ENCODE data around the gene MOCS1.

MOCS1 gene

GRCh38 chr6:39876826-39877225 is 57.4 kb downstream of the MOCS1 start:
- DNase-seq = no peak

GRCh38 chr6:39876111-39876510 is 58.2 kb downstream of the MOCS1 start:
- no peak for DNase-seq

GRCh38 chr6:39873439-39873838 is 60.8 kb downstream of the MOCS1 start:
- no peak for DNase-seq

- no peak for DNase-seq
Observed at GRCh38 chr6:39870950-39871349, 63.3 kb downstream of the MOCS1 start.

GRCh38 chr6:39867592-39867991 is 66.7 kb downstream of the MOCS1 start:
- no peak for DNase-seq

- peak in 35 of 51 donors; percentile 8 to 81 (median 42) for DNase-seq
Observed at GRCh38 chr6:39865011-39865888, 69.0 kb downstream of the MOCS1 start.

- no peak for DNase-seq
Observed at GRCh38 chr6:39861663-39862062, 72.6 kb downstream of the MOCS1 start.

GRCh38 chr6:39859025-39859424 is 75.2 kb downstream of the MOCS1 start:
- DNase-seq = no peak

- no peak for DNase-seq
Observed at GRCh38 chr6:39855356-39855995, 78.8 kb downstream of the MOCS1 start.

Data from hypothalamus (tissue), 51 donors.